ENCODE data around the gene DGKQ. TPM values are rescaled to one million over a fixed set of nuclear protein-coding genes. Genes with fewer than 3 reads are reported as not detected.

DGKQ gene
- total RNA-seq, 1 experiment from 2014 or later, result 11.5 TPM

GRCh38 chr4:912548-913279 lies 60.7 kb downstream of the DGKQ start:
- H3K9me2 ChIP-seq (ENCODE audit: insufficient read depth), result no peaks in the 10 kb centered on the region
- no peak overlapping the region for H3K4me2 ChIP-seq
- no peaks in the 10 kb centered on the region for H3K27me3 ChIP-seq (ENCODE audit: insufficient read depth, low read depth)
- no peak overlapping the region for H3K27ac ChIP-seq
- no peak for DNase-seq
- no peak overlapping the region for H2AFZ ChIP-seq
- 0 out of 2 replicates have a peak, but pooled peaks cover 4% of the 10 kb centered on the region for H3K36me3 ChIP-seq (ENCODE audit: low read depth)
- no peaks in the 10 kb centered on the region for H3K4me1 ChIP-seq (replicated peaks; ENCODE audit: insufficient read depth)
- no peaks in the 10 kb centered on the region for H3K9me3 ChIP-seq (ENCODE audit: insufficient read depth, low read depth)
- ChIA-PET POLR2A (ENCODE audit: unreplicated experiment) (no interaction called here), CTCF (no interaction called here)
- intact Hi-C loops (cut with micrococcal nuclease; ENCODE audit: unreplicated experiment), result no loop called here
- H3K4me3 ChIP-seq, result no peak overlapping the region
- H3K79me2 ChIP-seq (ENCODE audit: low read depth), result peaks cover 29% of the 10 kb centered on the region
- TF ChIP-seq EZH2 (IDR thresholded peaks at IDR 0.05; ENCODE audit: low read depth) (no peak), CTCF (conservative IDR thresholded peaks at IDR 0.05) (no peak)
- BruUV-seq (replicated peaks), result no TSS peak
- peaks cover 39% of the 10 kb centered on the region for H4K20me1 ChIP-seq (ENCODE audit: insufficient read depth)
- no peaks in the 10 kb centered on the region for H3F3A ChIP-seq (ENCODE audit: insufficient read depth, low read depth)

GRCh38 chr4:911871-912490 lies 61.4 kb downstream of the DGKQ start:
- Histone ChIP-seq H4K20me1 (ENCODE audit: insufficient read depth) (peaks cover 34% of the 10 kb centered on the region), H3K79me2 (ENCODE audit: low read depth) (peaks cover 21% of the 10 kb centered on the region), H3K4me1 (replicated peaks; ENCODE audit: insufficient read depth) (no peaks in the 10 kb centered on the region), H3K9me3 (ENCODE audit: insufficient read depth, low read depth) (no peaks in the 10 kb centered on the region), H2AFZ (no peak overlapping the region), H3K4me3 (no peak overlapping the region), H3K9me2 (ENCODE audit: insufficient read depth) (no peaks in the 10 kb centered on the region), H3K27me3 (ENCODE audit: insufficient read depth, low read depth) (no peaks in the 10 kb centered on the region), H3K4me2 (no peak overlapping the region), H3F3A (ENCODE audit: insufficient read depth, low read depth) (no peaks in the 10 kb centered on the region), H3K27ac (no peak overlapping the region), H3K36me3 (ENCODE audit: low read depth) (0 out of 2 replicates have a peak, but pooled peaks cover 4% of the 10 kb centered on the region)
- TSS peak; percentile 33 for BruUV-seq (replicated peaks)
- ChIA-PET CTCF (no interaction called here), POLR2A (ENCODE audit: unreplicated experiment) (no interaction called here)
- intact Hi-C loops (cut with micrococcal nuclease; ENCODE audit: unreplicated experiment), result no loop called here
- TF ChIP-seq EZH2 (IDR thresholded peaks at IDR 0.05; ENCODE audit: low read depth) (no peak), CTCF (conservative IDR thresholded peaks at IDR 0.05) (no peak)
- DNase-seq, result no peak

- Histone ChIP-seq H3K79me2 (ENCODE audit: low read depth) (peaks cover 15% of the 10 kb centered on the region), H3K9me3 (ENCODE audit: insufficient read depth, low read depth) (no peaks in the 10 kb centered on the region), H3K4me3 (no peak overlapping the region), H3K27ac (no peak overlapping the region), H2AFZ (no peak overlapping the region), H3K4me1 (replicated peaks; ENCODE audit: insufficient read depth) (no peaks in the 10 kb centered on the region), H3K9me2 (ENCODE audit: insufficient read depth) (no peaks in the 10 kb centered on the region), H4K20me1 (ENCODE audit: insufficient read depth) (peaks cover 27% of the 10 kb centered on the region), H3K27me3 (ENCODE audit: insufficient read depth, low read depth) (no peaks in the 10 kb centered on the region), H3K4me2 (no peak overlapping the region), H3K36me3 (ENCODE audit: low read depth) (0 out of 2 replicates have a peak, but pooled peaks cover 4% of the 10 kb centered on the region), H3F3A (ENCODE audit: insufficient read depth, low read depth) (peaks cover under 1% of the 10 kb centered on the region)
- BruUV-seq (replicated peaks), result no TSS peak
- POLR2A ChIA-PET (ENCODE audit: unreplicated experiment), result no interaction called here
- intact Hi-C loops (cut with micrococcal nuclease; ENCODE audit: unreplicated experiment), result no loop called here
- CTCF ChIA-PET, result no interaction called here
- DNase-seq, result no peak
- TF ChIP-seq CTCF (conservative IDR thresholded peaks at IDR 0.05), result no peak
Measured at GRCh38 chr4:911221-911751, 62.1 kb downstream of the DGKQ start.

All from PC-9 (cell line).